Ascending aorta (tissue), 2 donors: ENCODE measurements around the gene CHMP5. TPM values are rescaled to one million over a fixed set of nuclear protein-coding genes. Genes with fewer than 3 reads are reported as not detected.

Experiments
- DNase-seq, 2 donors: peaks; one replicate each; pipeline ENCODE4 v3.0.0-alpha.2; 2019; ENCODE audit warnings: low spot score in 2 of 2
- H3K27ac ChIP-seq, 2 donors: fragments of 200-600 bp; sonication (generic); one replicate each; pipeline ENCODE4 v1.5.1; 2016 to 2017; ENCODE audit warnings: mild to moderate bottlenecking in 1 of 2
- H3K27me3 ChIP-seq: fragments of 200-600 bp; sonication (generic); one replicate; pipeline ENCODE4 v1.5.1; 2017
- H3K36me3 ChIP-seq, 2 donors: fragments of 200-600 bp; sonication (generic); one replicate each; pipeline ENCODE4 v1.5.1; 2016
- H3K4me1 ChIP-seq, 2 donors: fragments of 200-600 bp; sonication (generic); one replicate each; pipeline ENCODE4 v1.5.1; 2016 to 2017; ENCODE audit warnings: mild to moderate bottlenecking in 1 of 2
- H3K4me3 ChIP-seq, 2 donors: fragments of 200-600 bp; sonication (generic); one replicate each; pipeline ENCODE4 v1.5.1; 2016 to 2017; ENCODE audit warnings: mild to moderate bottlenecking in 1 of 2
- H3K9me3 ChIP-seq, 2 donors: fragments of 200-600 bp; sonication (generic); one replicate each; pipeline ENCODE4 v1.5.1; 2016
- CTCF ChIP-seq, 3 experiments: fragments of 200-600 bp in 2 of 3; fragments of 450-650 bp in 1 of 3; sonication (generic) in 2 of 3; IDR thresholded peaks; one replicate each; pipeline ENCODE4 v1.5.1; 2016 to 2019; ENCODE audit warnings: antibody characterized with exemption in 3 of 3, mild to moderate bottlenecking in 1 of 3, moderate library complexity in 1 of 3
- intact Hi-C: fragments of 100-400 bp; cut with DNase I; formaldehyde crosslinking; loops from one replicate; pipeline ENCODE4 v1.15.1; 2023
- total RNA-seq: library from RNA; depleted of rRNA; stranded (reverse); fragments of >200 nt; gene quantifications from one replicate; pipeline ENCODE4 v1.1.0, GENCODE V29; 2016

The CHMP5 gene
- total RNA-seq, 1 donor from 2014 or later = 47.5 TPM

GRCh38 chr9:33289936-33290246 lies 25.0 kb downstream of the CHMP5 start:
- no peaks in the 10 kb centered on the region for H3K27me3 ChIP-seq
- peak overlapping the region; percentile 99 for H3K27ac ChIP-seq
- intact Hi-C loops = loop anchor here (1.0 to 10.0 kb wide), 4 partner anchors 26 to 525 kb away; partner anchors contain the start of genes BAG1, DNAJA1, NOL6 and UBE2R2
- TF ChIP-seq CTCF (IDR thresholded peaks at IDR 0.05) = no peak
- DNase-seq = peak in 1 of 2 donors; percentile 20
- H3K9me3 ChIP-seq = no peaks in the 10 kb centered on the region
- H3K4me1 ChIP-seq = peaks cover 5 to 26% of the 10 kb centered on the region in 2 donors
- H3K36me3 ChIP-seq = peaks cover 3 to 13% of the 10 kb centered on the region in 2 donors
- H3K4me3 ChIP-seq = peak overlapping the region; percentile 83 to 95

- H3K4me1 ChIP-seq = peaks cover 5 to 26% of the 10 kb centered on the region in 2 donors
- no peak for TF ChIP-seq CTCF (IDR thresholded peaks at IDR 0.05)
- H3K36me3 ChIP-seq = peaks cover 9 to 18% of the 10 kb centered on the region in 2 donors
- intact Hi-C loops = loop anchor here (1.0 to 10.0 kb wide), 4 partner anchors 26 to 524 kb away; partner anchors contain the start of genes BAG1, DNAJA1, NOL6 and UBE2R2
- DNase-seq = peak; percentile 97 to 99
- no peaks in the 10 kb centered on the region for H3K9me3 ChIP-seq
- H3K27me3 ChIP-seq = no peaks in the 10 kb centered on the region
- peak within 1 kb of the TSS; percentile 99 for H3K27ac ChIP-seq
- peak within 1 kb of the TSS; percentile 83 to 95 for H3K4me3 ChIP-seq
These were observed 25.6 kb downstream of the CHMP5 start, which contains the start of gene NFX1 for GRCh38 chr9:33290247-33291030. TSS of gene NFX1 (plus strand) at chr9:33290516. CDS start at chr9:33290573, 57 bp downstream.

GRCh38 chr9:33291031-33291397 lies 26.2 kb downstream of the CHMP5 start:
- no peak for TF ChIP-seq CTCF (IDR thresholded peaks at IDR 0.05)
- H3K4me1 ChIP-seq = peaks cover 5 to 26% of the 10 kb centered on the region in 2 donors
- H3K27me3 ChIP-seq = no peaks in the 10 kb centered on the region
- H3K4me3 ChIP-seq = peak overlapping the region; percentile 83 to 95
- H3K27ac ChIP-seq = peak overlapping the region; percentile 99
- intact Hi-C loops = loop anchor here (5.0 to 10.0 kb wide), 2 partner anchors 181 to 524 kb away; partner anchors contain the start of genes NOL6 and UBE2R2
- no peak for DNase-seq
- peaks cover 14 to 18% of the 10 kb centered on the region in 2 donors for H3K36me3 ChIP-seq
- H3K9me3 ChIP-seq = no peaks in the 10 kb centered on the region

- no peak for TF ChIP-seq CTCF (IDR thresholded peaks at IDR 0.05)
- H3K9me3 ChIP-seq = no peaks in the 10 kb centered on the region
- peak overlapping the region; percentile 99 for H3K27ac ChIP-seq
- H3K4me3 ChIP-seq = peak overlapping the region in 1 of 2 donors; percentile 95
- H3K36me3 ChIP-seq = peaks cover 22 to 25% of the 10 kb centered on the region in 2 donors
- intact Hi-C loops = loop anchor here (5.0 to 10.0 kb wide), 2 partner anchors 180 to 523 kb away; partner anchors contain the start of genes NOL6 and UBE2R2
- no peaks in the 10 kb centered on the region for H3K27me3 ChIP-seq
- H3K4me1 ChIP-seq = peaks cover 5 to 29% of the 10 kb centered on the region in 2 donors
- DNase-seq = no peak
These were observed 27.1 kb downstream of the CHMP5 start for GRCh38 chr9:33291901-33292300.

GRCh38 chr9:33293782-33294181 lies 28.9 kb downstream of the CHMP5 start:
- no peak for DNase-seq
- Histone ChIP-seq H3K27ac (no peak overlapping the region), H3K36me3 (peaks cover 32 to 42% of the 10 kb centered on the region in 2 donors), H3K9me3 (no peaks in the 10 kb centered on the region), H3K4me1 (peaks cover 8 to 39% of the 10 kb centered on the region in 2 donors), H3K4me3 (no peak overlapping the region), H3K27me3 (no peaks in the 10 kb centered on the region)
- intact Hi-C loops = loop anchor here (5.0 to 10.0 kb wide), 2 partner anchors 179 to 521 kb away; partner anchors contain the start of genes NOL6 and UBE2R2
- no peak for TF ChIP-seq CTCF (IDR thresholded peaks at IDR 0.05)
